Measurements from ENCODE around the gene POMGNT1. TPM values are rescaled to one million over a fixed set of nuclear protein-coding genes. Genes with fewer than 3 reads are reported as not detected.
"Not testable (repeated sequence)": the region's sequence is repeated elsewhere in the genome, so short reads cannot be mapped to it uniquely, and the experiment has no call there.

Gene POMGNT1
- total RNA-seq, 1 experiment from 2014 or later = 34.9 TPM

GRCh38 chr1:46242918-46243317 lies 44.7 kb upstream of the POMGNT1 start:
- no peaks in the 10 kb centered on the region for H3K36me3 ChIP-seq (ENCODE audit: control insufficient read depth, insufficient read depth, low read length)
- no peak overlapping the region for H3K4me3 ChIP-seq (ENCODE audit: low read depth, low read length)
- H3K36me3 Mint-ChIP-seq (ENCODE audit: insufficient read depth, unreplicated experiment) = peaks cover 15% of the 10 kb centered on the region
- ChIA-PET POLR2A (no interaction called here), CTCF (no interaction called here)
- no TSS peak for BruUV-seq (replicated peaks)
- no peak overlapping the region for H3K4me3 Mint-ChIP-seq (ENCODE audit: unreplicated experiment)
- H3K27me3 Mint-ChIP-seq (ENCODE audit: insufficient read depth, unreplicated experiment) = no peaks in the 10 kb centered on the region
- no peaks in the 10 kb centered on the region for H3K4me1 Mint-ChIP-seq (ENCODE audit: low read depth, unreplicated experiment)
- H3K4me1 ChIP-seq = no peaks in the 10 kb centered on the region
- TF ChIP-seq, protein P1, sequence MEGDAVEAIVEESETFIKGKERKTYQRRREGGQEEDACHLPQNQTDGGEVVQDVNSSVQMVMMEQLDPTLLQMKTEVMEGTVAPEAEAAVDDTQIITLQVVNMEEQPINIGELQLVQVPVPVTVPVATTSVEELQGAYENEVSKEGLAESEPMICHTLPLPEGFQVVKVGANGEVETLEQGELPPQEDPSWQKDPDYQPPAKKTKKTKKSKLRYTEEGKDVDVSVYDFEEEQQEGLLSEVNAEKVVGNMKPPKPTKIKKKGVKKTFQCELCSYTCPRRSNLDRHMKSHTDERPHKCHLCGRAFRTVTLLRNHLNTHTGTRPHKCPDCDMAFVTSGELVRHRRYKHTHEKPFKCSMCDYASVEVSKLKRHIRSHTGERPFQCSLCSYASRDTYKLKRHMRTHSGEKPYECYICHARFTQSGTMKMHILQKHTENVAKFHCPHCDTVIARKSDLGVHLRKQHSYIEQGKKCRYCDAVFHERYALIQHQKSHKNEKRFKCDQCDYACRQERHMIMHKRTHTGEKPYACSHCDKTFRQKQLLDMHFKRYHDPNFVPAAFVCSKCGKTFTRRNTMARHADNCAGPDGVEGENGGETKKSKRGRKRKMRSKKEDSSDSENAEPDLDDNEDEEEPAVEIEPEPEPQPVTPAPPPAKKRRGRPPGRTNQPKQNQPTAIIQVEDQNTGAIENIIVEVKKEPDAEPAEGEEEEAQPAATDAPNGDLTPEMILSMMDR (IDR thresholded peaks at IDR 0.05; ENCODE audit: insufficient read depth in 1 of 2, low read depth in 1 of 2, low read length in 1 of 2, severe bottlenecking in 1 of 2, unreplicated experiment in 1 of 2) = no peak
- intact Hi-C loops (cut with micrococcal nuclease; ENCODE audit: unreplicated experiment) = no loop called here
- H3K27ac Mint-ChIP-seq (ENCODE audit: unreplicated experiment) = no peak overlapping the region
- no peaks in the 10 kb centered on the region for H3K9me3 Mint-ChIP-seq (ENCODE audit: unreplicated experiment)
- no peak for DNase-seq
- H3K27me3 ChIP-seq (replicated peaks; ENCODE audit: control insufficient read depth, insufficient read depth, low read length) = no peaks in the 10 kb centered on the region
- no peaks in the 10 kb centered on the region for H3K9me3 ChIP-seq

DNA sequence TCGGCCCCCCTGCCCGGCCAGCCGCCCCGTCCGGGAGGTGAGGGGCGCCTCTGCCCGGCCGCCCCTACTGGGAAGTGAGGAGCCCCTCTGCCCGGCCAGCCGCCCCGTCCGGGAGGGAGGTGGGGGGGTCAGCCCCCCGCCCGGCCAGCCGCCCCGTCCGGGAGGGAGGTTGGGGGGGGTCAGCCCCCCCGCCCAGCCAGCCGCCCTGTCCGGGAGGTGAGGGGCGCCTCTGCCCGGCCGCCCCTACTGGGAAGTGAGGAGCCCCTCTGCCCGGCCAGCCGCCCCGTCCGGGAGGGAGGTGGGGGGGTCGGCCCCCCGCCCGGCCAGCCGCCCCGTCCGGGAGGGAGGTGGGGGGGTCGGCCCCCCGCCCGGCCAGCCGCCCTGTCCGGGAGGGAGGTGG lies 43.5 kb upstream of the POMGNT1 start:
- H3K4me1 ChIP-seq; H3K4me1 Mint-ChIP-seq (ENCODE audit: low read depth, unreplicated experiment); H3K36me3 Mint-ChIP-seq (ENCODE audit: insufficient read depth, unreplicated experiment); H3K27me3 Mint-ChIP-seq (ENCODE audit: insufficient read depth, unreplicated experiment); H3K9me3 ChIP-seq; DNase-seq; intact Hi-C loops (cut with micrococcal nuclease; ENCODE audit: unreplicated experiment); H3K27me3 ChIP-seq (replicated peaks; ENCODE audit: control insufficient read depth, insufficient read depth, low read length); H3K4me3 ChIP-seq (ENCODE audit: low read depth, low read length); H3K9me3 Mint-ChIP-seq (ENCODE audit: unreplicated experiment); CTCF ChIA-PET; H3K4me3 Mint-ChIP-seq (ENCODE audit: unreplicated experiment); BruUV-seq (replicated peaks); H3K27ac Mint-ChIP-seq (ENCODE audit: unreplicated experiment); H3K36me3 ChIP-seq (ENCODE audit: control insufficient read depth, insufficient read depth, low read length); POLR2A ChIA-PET: not testable (repeated sequence)

GRCh38 chr1:46238865-46239264 lies 40.6 kb upstream of the POMGNT1 start:
- DNase-seq; H3K4me3 ChIP-seq (ENCODE audit: low read depth, low read length); H3K4me1 Mint-ChIP-seq (ENCODE audit: low read depth, unreplicated experiment); H3K36me3 ChIP-seq (ENCODE audit: control insufficient read depth, insufficient read depth, low read length); H3K9me3 ChIP-seq; H3K4me3 Mint-ChIP-seq (ENCODE audit: unreplicated experiment); POLR2A ChIA-PET; CTCF ChIA-PET; intact Hi-C loops (cut with micrococcal nuclease; ENCODE audit: unreplicated experiment); BruUV-seq (replicated peaks); H3K27ac Mint-ChIP-seq (ENCODE audit: unreplicated experiment); H3K9me3 Mint-ChIP-seq (ENCODE audit: unreplicated experiment); H3K27me3 Mint-ChIP-seq (ENCODE audit: insufficient read depth, unreplicated experiment); H3K4me1 ChIP-seq; H3K36me3 Mint-ChIP-seq (ENCODE audit: insufficient read depth, unreplicated experiment); H3K27me3 ChIP-seq (replicated peaks; ENCODE audit: control insufficient read depth, insufficient read depth, low read length): not testable (repeated sequence)

DNA sequence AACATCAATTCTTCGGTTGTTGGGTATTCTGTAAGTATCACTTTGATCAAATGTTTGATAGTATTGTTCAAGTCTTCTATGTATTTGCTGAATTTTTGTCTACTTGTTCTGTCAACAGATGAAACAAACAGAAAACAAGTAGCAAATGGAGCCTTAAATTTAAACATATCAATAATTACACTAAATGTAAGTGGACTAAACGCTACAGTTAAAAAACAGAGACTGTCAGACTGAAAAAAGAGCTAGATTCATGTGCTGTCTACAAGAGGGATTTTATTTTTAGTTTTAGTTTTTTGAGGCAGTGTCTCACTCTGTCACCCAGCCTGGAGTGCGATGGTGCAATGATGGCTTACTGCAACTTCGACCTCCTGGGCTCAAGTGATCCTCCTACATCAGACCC lies 38.6 kb upstream of the POMGNT1 start:
- no peaks in the 10 kb centered on the region for H3K27me3 Mint-ChIP-seq (ENCODE audit: insufficient read depth, unreplicated experiment)
- CTCF ChIA-PET = no interaction called here
- intact Hi-C loops (cut with micrococcal nuclease; ENCODE audit: unreplicated experiment) = no loop called here
- Histone ChIP-seq H3K36me3 (ENCODE audit: control insufficient read depth, insufficient read depth, low read length) (no peaks in the 10 kb centered on the region), H3K4me3 (ENCODE audit: low read depth, low read length) (no peak overlapping the region), H3K9me3 (no peaks in the 10 kb centered on the region), H3K27me3 (replicated peaks; ENCODE audit: control insufficient read depth, insufficient read depth, low read length) (no peaks in the 10 kb centered on the region), H3K4me1 (no peaks in the 10 kb centered on the region)
- H3K4me3 Mint-ChIP-seq (ENCODE audit: unreplicated experiment) = no peak overlapping the region
- no peak overlapping the region for H3K27ac Mint-ChIP-seq (ENCODE audit: unreplicated experiment)
- no TSS peak for BruUV-seq (replicated peaks)
- no peak for DNase-seq
- POLR2A ChIA-PET = no interaction called here
- TF ChIP-seq, protein P1 (IDR thresholded peaks at IDR 0.05; ENCODE audit: insufficient read depth in 1 of 2, low read depth in 1 of 2, low read length in 1 of 2, severe bottlenecking in 1 of 2, unreplicated experiment in 1 of 2) = no peak
- no peaks in the 10 kb centered on the region for H3K9me3 Mint-ChIP-seq (ENCODE audit: unreplicated experiment)
- H3K36me3 Mint-ChIP-seq (ENCODE audit: insufficient read depth, unreplicated experiment) = peaks cover 4% of the 10 kb centered on the region
- no peaks in the 10 kb centered on the region for H3K4me1 Mint-ChIP-seq (ENCODE audit: low read depth, unreplicated experiment)

- H3K4me1 Mint-ChIP-seq (ENCODE audit: low read depth, unreplicated experiment); BruUV-seq (replicated peaks); H3K36me3 Mint-ChIP-seq (ENCODE audit: insufficient read depth, unreplicated experiment); H3K27ac Mint-ChIP-seq (ENCODE audit: unreplicated experiment); POLR2A ChIA-PET; H3K9me3 ChIP-seq; H3K27me3 ChIP-seq (replicated peaks; ENCODE audit: control insufficient read depth, insufficient read depth, low read length); H3K4me3 ChIP-seq (ENCODE audit: low read depth, low read length); intact Hi-C loops (cut with micrococcal nuclease; ENCODE audit: unreplicated experiment); H3K9me3 Mint-ChIP-seq (ENCODE audit: unreplicated experiment); H3K4me1 ChIP-seq; H3K27me3 Mint-ChIP-seq (ENCODE audit: insufficient read depth, unreplicated experiment); H3K4me3 Mint-ChIP-seq (ENCODE audit: unreplicated experiment); H3K36me3 ChIP-seq (ENCODE audit: control insufficient read depth, insufficient read depth, low read length); DNase-seq: not testable (repeated sequence)
- CTCF ChIA-PET = interaction anchor here (1.4 kb wide), 1 partner anchor 8 kb away, joined by 3 read pairs; no protein-coding TSS in a partner anchor
These were observed 33.0 kb upstream of the POMGNT1 start for GRCh38 chr1:46231231-46231630.

Measured in Caco-2 (cell line).